Erythroblast (primary cell): ENCODE data around the gene COL16A1.

Experiments
- GATA1 ChIP-seq: IDR thresholded peaks from 2 replicates; pipeline ENCODE4 v1.6.1; 2011; ENCODE audit warnings: low read depth, mild to moderate bottlenecking, control low read depth, low read length, moderate library complexity
- POLR2A ChIP-seq: IDR thresholded peaks from 2 replicates; pipeline ENCODE4 v1.6.1; 2011; ENCODE audit warnings: mild to moderate bottlenecking, low read length

DNA sequence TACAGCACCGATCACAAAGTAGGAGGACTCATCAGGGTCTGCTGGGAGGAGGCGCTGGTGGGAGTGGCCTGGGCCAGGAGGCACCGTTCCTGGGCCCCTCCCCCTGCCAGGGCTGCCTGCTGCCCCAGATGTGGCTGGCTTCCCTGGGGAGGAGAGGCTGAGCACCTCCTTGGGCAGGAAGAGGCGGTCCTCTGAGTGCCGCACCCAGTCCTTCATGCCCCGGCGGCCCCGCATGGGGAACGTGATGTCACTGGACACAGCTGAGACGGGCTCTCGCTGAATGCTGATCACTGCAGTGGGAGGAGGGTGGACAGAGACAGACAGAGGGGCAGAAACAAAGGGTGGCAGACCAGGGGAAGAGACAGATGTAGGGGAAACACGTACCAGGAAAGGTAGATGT, 35.5 kb upstream of the COL16A1 start:
- no peak for TF ChIP-seq POLR2A
- TF ChIP-seq GATA1: no peak
